ENCODE results near the gene FBF1. TPM values are rescaled to one million over a fixed set of nuclear protein-coding genes. Genes with fewer than 3 reads are reported as not detected.

FBF1 gene
- total and polyA plus RNA-seq, 9 of the 15 experiments (the other 6 are each of a cell fraction or from before 2014, with no cell fraction given) = 0.46 to 14.9 (median 7.5) TPM

DNA sequence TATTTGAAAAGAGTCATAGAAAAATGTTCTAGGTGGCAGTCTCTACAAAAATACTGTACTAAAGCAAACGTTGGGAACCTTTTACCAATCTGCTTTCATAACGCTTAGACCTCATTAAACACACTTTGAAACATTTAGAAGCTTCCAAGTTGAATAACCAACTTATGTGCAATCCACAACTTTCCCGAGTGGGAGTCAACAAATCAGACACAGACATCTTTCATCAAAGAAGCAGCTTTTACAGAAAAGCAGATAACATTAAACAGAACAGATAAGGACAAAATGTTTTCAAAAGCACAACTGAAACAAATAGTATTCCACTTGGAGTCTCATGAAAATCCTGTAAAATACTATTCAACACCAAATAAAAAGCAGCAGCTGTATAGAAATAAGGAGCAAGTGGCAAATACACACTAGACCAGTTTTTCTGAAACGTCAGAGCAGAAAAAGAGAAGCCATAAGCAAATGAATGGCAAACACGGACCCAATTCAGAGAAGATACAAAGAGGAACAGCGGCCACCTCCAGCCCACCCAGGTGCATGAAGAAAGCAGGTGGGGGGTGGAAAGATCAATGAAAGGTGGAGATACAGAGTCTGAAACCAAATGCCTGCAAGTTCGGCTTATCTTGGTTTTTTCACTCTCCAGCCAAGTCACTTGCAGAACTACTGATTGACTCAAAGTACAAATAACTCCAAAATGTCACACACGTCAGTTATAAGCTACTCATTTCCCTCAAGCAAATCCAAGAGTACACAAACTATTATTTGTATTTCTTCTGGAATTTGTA, 18.4 kb upstream of the FBF1 start (continued):
- TF ChIP-seq MLLT1 (IDR thresholded peaks at IDR 0.05) (no peak), CCNT2 (IDR thresholded peaks at IDR 0.05; ENCODE audit: borderline replicate concordance, extremely low read depth, insufficient read length, low read depth, low read length) (no peak), FOSL1 (tag; conservative IDR thresholded peaks at IDR 0.05) (no peak), TCF3 (CRISPR knock-in tag; IDR thresholded peaks at IDR 0.05) (0 out of 2 replicates have a peak, but pooled peaks have one; percentile 17), CEBPB (tag; IDR thresholded peaks at IDR 0.05) (no peak), ZNF197 (CRISPR knock-in tag; IDR thresholded peaks at IDR 0.05; ENCODE audit: low read depth) (no peak), CBFA2T3 (IDR thresholded peaks at IDR 0.05) (peak; percentile 48), TEAD1 (CRISPR knock-in tag; IDR thresholded peaks at IDR 0.05) (no peak), DMBX1 (CRISPR knock-in tag; IDR thresholded peaks at IDR 0.05; ENCODE audit: borderline replicate concordance) (no peak), ZKSCAN8 (CRISPR knock-in tag; IDR thresholded peaks at IDR 0.05) (no peak), CBFA2T2 (conservative IDR thresholded peaks at IDR 0.05) (0 out of 2 replicates have a peak, but pooled peaks have one; percentile 27), MLX (CRISPR knock-in tag; conservative IDR thresholded peaks at IDR 0.05) (no peak), ZNF282 (CRISPR knock-in tag; IDR thresholded peaks at IDR 0.05) (no peak), ZNF384 (IDR thresholded peaks at IDR 0.05; ENCODE audit: low read depth, low read length) (no peak), ZNF217 (CRISPR knock-in tag; IDR thresholded peaks at IDR 0.05) (no peak), ERF (CRISPR knock-in tag; IDR thresholded peaks at IDR 0.05) (no peak), PTBP1 (IDR thresholded peaks at IDR 0.05; ENCODE audit: low read depth, low read length) (no peak), POU5F1 (IDR thresholded peaks at IDR 0.05; ENCODE audit: borderline replicate concordance, low read depth, low read length, partially characterized antibody) (no peak), NCOR1 (IDR thresholded peaks at IDR 0.05) (0 out of 2 replicates have a peak, but pooled peaks have one; percentile 5)
- TF ChIP-seq, protein P1, sequence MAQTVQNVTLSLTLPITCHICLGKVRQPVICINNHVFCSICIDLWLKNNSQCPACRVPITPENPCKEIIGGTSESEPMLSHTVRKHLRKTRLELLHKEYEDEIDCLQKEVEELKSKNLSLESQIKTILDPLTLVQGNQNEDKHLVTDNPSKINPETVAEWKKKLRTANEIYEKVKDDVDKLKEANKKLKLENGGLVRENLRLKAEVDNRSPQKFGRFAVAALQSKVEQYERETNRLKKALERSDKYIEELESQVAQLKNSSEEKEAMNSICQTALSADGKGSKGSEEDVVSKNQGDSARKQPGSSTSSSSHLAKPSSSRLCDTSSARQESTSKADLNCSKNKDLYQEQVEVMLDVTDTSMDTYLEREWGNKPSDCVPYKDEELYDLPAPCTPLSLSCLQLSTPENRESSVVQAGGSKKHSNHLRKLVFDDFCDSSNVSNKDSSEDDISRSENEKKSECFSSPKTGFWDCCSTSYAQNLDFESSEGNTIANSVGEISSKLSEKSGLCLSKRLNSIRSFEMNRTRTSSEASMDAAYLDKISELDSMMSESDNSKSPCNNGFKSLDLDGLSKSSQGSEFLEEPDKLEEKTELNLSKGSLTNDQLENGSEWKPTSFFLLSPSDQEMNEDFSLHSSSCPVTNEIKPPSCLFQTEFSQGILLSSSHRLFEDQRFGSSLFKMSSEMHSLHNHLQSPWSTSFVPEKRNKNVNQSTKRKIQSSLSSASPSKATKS (CRISPR knock-in tag; IDR thresholded peaks at IDR 0.05) = no peak
- TF ChIP-seq, protein P2, sequence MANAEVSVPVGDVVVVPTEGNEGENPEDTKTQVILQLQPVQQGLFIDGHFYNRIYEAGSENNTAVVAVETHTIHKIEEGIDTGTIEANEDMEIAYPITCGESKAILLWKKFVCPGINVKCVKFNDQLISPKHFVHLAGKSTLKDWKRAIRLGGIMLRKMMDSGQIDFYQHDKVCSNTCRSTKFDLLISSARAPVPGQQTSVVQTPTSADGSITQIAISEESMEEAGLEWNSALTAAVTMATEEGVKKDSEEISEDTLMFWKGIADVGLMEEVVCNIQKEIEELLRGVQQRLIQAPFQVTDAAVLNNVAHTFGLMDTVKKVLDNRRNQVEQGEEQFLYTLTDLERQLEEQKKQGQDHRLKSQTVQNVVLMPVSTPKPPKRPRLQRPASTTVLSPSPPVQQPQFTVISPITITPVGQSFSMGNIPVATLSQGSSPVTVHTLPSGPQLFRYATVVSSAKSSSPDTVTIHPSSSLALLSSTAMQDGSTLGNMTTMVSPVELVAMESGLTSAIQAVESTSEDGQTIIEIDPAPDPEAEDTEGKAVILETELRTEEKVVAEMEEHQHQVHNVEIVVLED (CRISPR knock-in tag; IDR thresholded peaks at IDR 0.05) = no peak
- TF ChIP-seq, protein P3, sequence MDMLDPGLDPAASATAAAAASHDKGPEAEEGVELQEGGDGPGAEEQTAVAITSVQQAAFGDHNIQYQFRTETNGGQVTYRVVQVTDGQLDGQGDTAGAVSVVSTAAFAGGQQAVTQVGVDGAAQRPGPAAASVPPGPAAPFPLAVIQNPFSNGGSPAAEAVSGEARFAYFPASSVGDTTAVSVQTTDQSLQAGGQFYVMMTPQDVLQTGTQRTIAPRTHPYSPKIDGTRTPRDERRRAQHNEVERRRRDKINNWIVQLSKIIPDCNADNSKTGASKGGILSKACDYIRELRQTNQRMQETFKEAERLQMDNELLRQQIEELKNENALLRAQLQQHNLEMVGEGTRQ (CRISPR knock-in tag; IDR thresholded peaks at IDR 0.05) = no peak
